Neuron (in vitro differentiated cells): ENCODE results near the gene ACP3.

ENCODE experiments used
- H2AFZ ChIP-seq: one replicate; pipeline ENCODE4 v1.6.1; 2013; ENCODE audit warnings: low read depth, mild to moderate bottlenecking, inconsistent platforms, low read length, moderate library complexity
- H3K27me3 ChIP-seq: one replicate; pipeline ENCODE4 v1.6.1; 2013; ENCODE audit warnings: low read length; ENCODE audit not compliant: insufficient read depth
- H3K36me3 ChIP-seq: one replicate; pipeline ENCODE4 v1.6.1; 2013; ENCODE audit warnings: low read length; ENCODE audit not compliant: insufficient read depth
- H3K4me1 ChIP-seq: one replicate; pipeline ENCODE4 v1.6.1; 2013; ENCODE audit warnings: low read length; ENCODE audit not compliant: insufficient read depth
- H3K4me3 ChIP-seq: 2 replicates; pipeline ENCODE4 v1.5.1; 2013; ENCODE audit warnings: mild to moderate bottlenecking, low read length, moderate library complexity
- H3K9me3 ChIP-seq: one replicate; pipeline ENCODE4 v1.6.1; 2013; ENCODE audit warnings: low read length

The ACP3 gene

GRCh38 chr3:132317229-132317948 is at the start of gene ACP3:
ACP3 (plus strand) TSS chr3:132317407; CDS start chr3:132317457, 50 bp downstream.
- Histone ChIP-seq H3K36me3 (no peaks in the 10 kb centered on the region), H2AFZ (no peak within 1 kb of the TSS), H3K4me3 (no peak within 1 kb of the TSS), H3K9me3 (no peaks in the 10 kb centered on the region), H3K4me1 (no peaks in the 10 kb centered on the region), H3K27me3 (peaks cover 2% of the 10 kb centered on the region)

- Histone ChIP-seq H3K27me3 (no peaks in the 10 kb centered on the region), H3K9me3 (no peaks in the 10 kb centered on the region), H3K4me3 (no peak overlapping the region), H3K4me1 (no peaks in the 10 kb centered on the region), H2AFZ (no peak overlapping the region), H3K36me3 (no peaks in the 10 kb centered on the region)
Observed at GRCh38 chr3:132268956-132269355, 48.3 kb upstream of the ACP3 start.

GRCh38 chr3:132273036-132273435 is 44.2 kb upstream of the ACP3 start:
- Histone ChIP-seq H3K36me3 (no peaks in the 10 kb centered on the region), H3K9me3 (no peaks in the 10 kb centered on the region), H3K27me3 (no peaks in the 10 kb centered on the region), H2AFZ (no peak overlapping the region), H3K4me1 (no peaks in the 10 kb centered on the region), H3K4me3 (no peak overlapping the region)

- no peaks in the 10 kb centered on the region for H3K36me3 ChIP-seq
- H3K9me3 ChIP-seq, result no peaks in the 10 kb centered on the region
- H2AFZ ChIP-seq, result no peak overlapping the region
- H3K4me1 ChIP-seq, result no peaks in the 10 kb centered on the region
- H3K27me3 ChIP-seq, result no peaks in the 10 kb centered on the region
- H3K4me3 ChIP-seq, result no peak overlapping the region
Observed at GRCh38 chr3:132276228-132276906, 40.8 kb upstream of the ACP3 start.

GRCh38 chr3:132279030-132279429 is 38.2 kb upstream of the ACP3 start:
- Histone ChIP-seq H3K36me3 (no peaks in the 10 kb centered on the region), H3K4me1 (no peaks in the 10 kb centered on the region)

GRCh38 chr3:132283440-132283839 is 33.8 kb upstream of the ACP3 start:
- Histone ChIP-seq H3K4me1 (peaks cover 11% of the 10 kb centered on the region), H3K27me3 (no peaks in the 10 kb centered on the region), H3K9me3 (no peaks in the 10 kb centered on the region), H3K4me3 (no peak overlapping the region), H2AFZ (no peak overlapping the region), H3K36me3 (no peaks in the 10 kb centered on the region)

More at GRCh38 chr3:132279030-132279429, 38.2 kb upstream of the ACP3 start:
- H2AFZ ChIP-seq, result no peak overlapping the region
- no peak overlapping the region for H3K4me3 ChIP-seq
- no peaks in the 10 kb centered on the region for H3K9me3 ChIP-seq
- H3K27me3 ChIP-seq, result no peaks in the 10 kb centered on the region

GRCh38 chr3:132283916-132284405 is 33.2 kb upstream of the ACP3 start:
- H3K4me3 ChIP-seq, result no peak overlapping the region
- no peaks in the 10 kb centered on the region for H3K36me3 ChIP-seq
- H2AFZ ChIP-seq, result no peak overlapping the region
- peaks cover 11% of the 10 kb centered on the region for H3K4me1 ChIP-seq
- H3K27me3 ChIP-seq, result no peaks in the 10 kb centered on the region
- no peaks in the 10 kb centered on the region for H3K9me3 ChIP-seq

- no peak overlapping the region for H2AFZ ChIP-seq
- peaks cover 11% of the 10 kb centered on the region for H3K4me1 ChIP-seq
- no peak overlapping the region for H3K4me3 ChIP-seq
- H3K27me3 ChIP-seq, result no peaks in the 10 kb centered on the region
- H3K36me3 ChIP-seq, result no peaks in the 10 kb centered on the region
- H3K9me3 ChIP-seq, result no peaks in the 10 kb centered on the region
Observed at GRCh38 chr3:132284781-132285619, 32.2 kb upstream of the ACP3 start.

- no peak overlapping the region for H2AFZ ChIP-seq
- no peaks in the 10 kb centered on the region for H3K36me3 ChIP-seq
- no peaks in the 10 kb centered on the region for H3K9me3 ChIP-seq
- no peak overlapping the region for H3K4me3 ChIP-seq
- H3K27me3 ChIP-seq, result no peaks in the 10 kb centered on the region
- H3K4me1 ChIP-seq, result peaks cover 11% of the 10 kb centered on the region
Observed at GRCh38 chr3:132285620-132285945, 31.6 kb upstream of the ACP3 start.

GRCh38 chr3:132286035-132286434 is 31.2 kb upstream of the ACP3 start:
- H2AFZ ChIP-seq, result no peak overlapping the region
- no peak overlapping the region for H3K4me3 ChIP-seq
- H3K4me1 ChIP-seq, result peaks cover 11% of the 10 kb centered on the region
- no peaks in the 10 kb centered on the region for H3K36me3 ChIP-seq
- H3K27me3 ChIP-seq, result no peaks in the 10 kb centered on the region
- no peaks in the 10 kb centered on the region for H3K9me3 ChIP-seq

- Histone ChIP-seq H2AFZ (no peak overlapping the region), H3K36me3 (no peaks in the 10 kb centered on the region), H3K4me1 (peaks cover 11% of the 10 kb centered on the region), H3K27me3 (no peaks in the 10 kb centered on the region), H3K9me3 (no peaks in the 10 kb centered on the region), H3K4me3 (no peak overlapping the region)
Observed at GRCh38 chr3:132288357-132288756, 28.9 kb upstream of the ACP3 start.

- no peak overlapping the region for H3K4me3 ChIP-seq
- H3K36me3 ChIP-seq, result no peaks in the 10 kb centered on the region
- peaks cover 11% of the 10 kb centered on the region for H3K4me1 ChIP-seq
- no peak overlapping the region for H2AFZ ChIP-seq
- no peaks in the 10 kb centered on the region for H3K27me3 ChIP-seq
- H3K9me3 ChIP-seq, result no peaks in the 10 kb centered on the region
Observed at GRCh38 chr3:132289316-132289715, 27.9 kb upstream of the ACP3 start.

- Histone ChIP-seq H2AFZ (no peak overlapping the region), H3K4me1 (peaks cover 9% of the 10 kb centered on the region), H3K27me3 (no peaks in the 10 kb centered on the region), H3K4me3 (no peak overlapping the region), H3K36me3 (no peaks in the 10 kb centered on the region), H3K9me3 (no peaks in the 10 kb centered on the region)
Observed at GRCh38 chr3:132290833-132291232, 26.4 kb upstream of the ACP3 start.
